Superior temporal gyrus (tissue), 1 donor: ENCODE measurements around the gene RAE1.
A peak's percentile ranks its signal among the peaks of the same experiment; 100 is the strongest.

ENCODE experiments used
- DNase-seq: peaks from one replicate; pipeline ENCODE4 v3.0.0-alpha.2; 2016; ENCODE audit errors: extremely low spot score

Gene RAE1

DNA sequence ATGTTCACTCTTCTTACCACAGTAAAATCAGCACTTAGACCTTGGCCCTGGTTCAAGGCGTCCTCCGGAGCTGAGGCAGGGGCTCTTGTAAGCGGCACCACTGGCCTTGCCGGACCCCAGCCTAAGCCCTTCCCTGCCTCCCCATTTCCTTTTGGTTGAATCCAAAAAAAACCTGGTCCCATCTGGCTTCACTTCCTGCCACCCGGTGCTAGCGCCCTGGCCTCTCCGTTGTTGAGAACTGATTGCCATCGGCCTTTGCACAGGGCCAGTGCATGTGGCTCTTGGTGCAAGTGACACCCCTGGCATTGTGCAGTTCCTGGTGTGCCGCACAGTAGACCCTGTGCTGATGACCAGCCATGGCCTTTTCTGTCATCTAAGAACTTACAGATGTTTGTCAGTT, 21.1 kb downstream of the RAE1 start:
- DNase-seq: no peak

DNA sequence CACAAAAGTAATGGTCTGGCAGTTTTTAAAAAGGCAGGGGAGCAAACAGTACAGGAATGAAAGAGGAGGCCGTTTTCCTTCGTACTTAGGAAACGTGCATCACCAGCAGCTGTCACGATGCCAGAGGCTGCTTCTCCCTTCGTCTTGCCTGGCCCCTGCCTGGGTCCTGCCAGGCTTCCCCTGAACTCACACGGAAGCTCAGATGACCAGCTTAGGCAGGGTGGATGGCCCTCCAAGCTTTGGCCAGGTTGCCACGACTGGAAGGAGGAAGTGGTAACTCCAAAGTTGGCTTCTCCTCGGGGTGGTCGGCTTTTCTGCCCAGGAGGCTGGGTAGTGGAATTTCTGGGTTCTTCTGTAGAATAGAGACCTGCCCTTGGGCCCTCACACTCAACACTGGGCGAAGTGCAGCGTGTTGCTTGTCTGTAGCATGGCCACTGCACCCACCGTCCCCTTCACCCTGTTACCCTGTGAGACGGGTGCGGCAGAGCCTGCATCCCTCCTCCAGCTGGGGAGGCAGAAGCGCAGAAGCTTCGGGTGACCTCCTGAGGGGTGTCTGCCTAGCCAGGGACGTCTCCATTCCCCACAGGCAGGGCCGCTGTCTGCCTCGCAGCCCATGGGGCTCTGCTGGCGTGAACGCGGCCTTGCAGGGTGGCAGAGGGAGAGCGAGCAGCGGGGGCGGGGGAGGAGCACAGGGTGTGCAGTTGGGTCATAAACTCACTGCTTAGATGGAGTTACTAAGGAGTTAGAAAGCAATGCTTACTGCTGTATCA, 21.7 kb downstream of the RAE1 start:
- DNase-seq: no peak

DNA sequence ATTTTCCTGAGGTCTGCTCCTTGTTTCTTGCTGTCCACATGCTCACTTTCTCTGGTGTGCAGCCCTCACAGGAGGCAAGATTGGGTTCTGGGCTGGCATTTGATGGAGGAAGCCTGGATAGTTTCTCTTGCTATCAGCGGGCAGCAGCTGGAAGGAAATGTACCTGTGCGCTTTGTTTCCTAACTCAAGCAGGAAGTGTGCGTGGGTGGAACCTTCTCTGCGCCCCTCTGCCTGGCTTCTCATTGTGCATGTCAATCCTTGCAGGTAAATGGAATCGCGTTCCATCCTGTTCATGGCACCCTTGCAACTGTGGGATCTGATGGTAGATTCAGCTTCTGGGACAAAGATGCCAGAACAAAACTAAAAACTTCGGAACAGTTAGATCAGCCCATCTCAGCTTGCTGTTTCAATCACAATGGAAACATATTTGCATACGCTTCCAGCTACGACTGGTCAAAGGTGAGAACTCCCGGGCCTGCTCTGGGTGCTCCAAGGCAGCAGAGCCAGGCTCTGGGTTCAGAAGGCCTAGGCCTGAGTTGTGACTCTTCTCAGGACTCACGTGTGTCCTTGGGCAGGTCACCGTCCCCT, 23.4 kb downstream of the RAE1 start:
- DNase-seq: no peak

- no peak for DNase-seq
These were observed 24.0 kb downstream of the RAE1 start for GRCh38 chr20:57374931-57375651.

DNA sequence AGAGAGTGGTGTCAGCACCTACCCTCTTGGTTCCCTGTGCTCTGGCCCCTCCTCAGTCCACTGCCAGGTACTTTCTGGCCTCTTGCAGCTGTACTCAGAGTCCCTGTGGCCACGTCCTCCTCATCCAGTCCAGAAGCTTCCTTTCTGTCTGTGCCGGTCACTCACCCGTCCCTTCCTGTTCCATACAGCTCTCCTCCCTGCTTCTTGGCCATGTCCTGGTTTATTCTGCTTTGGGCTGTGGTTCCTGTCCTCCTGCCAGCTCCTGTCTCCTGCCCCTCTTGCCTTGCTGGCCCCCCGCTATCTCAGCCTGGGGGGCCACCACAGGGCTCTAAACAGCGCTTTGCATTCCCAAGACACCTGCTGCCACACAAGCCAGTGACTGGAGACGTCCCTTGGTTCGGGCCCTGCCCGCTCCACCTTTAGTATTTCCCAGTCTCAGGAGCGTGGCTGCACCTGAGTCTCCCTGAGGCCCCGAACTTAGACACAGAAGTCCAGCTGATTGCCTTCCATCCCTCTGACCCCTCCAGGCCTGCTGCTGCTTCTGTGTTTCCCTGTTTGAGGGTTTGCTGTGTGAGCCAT, 24.7 kb downstream of the RAE1 start:
- no peak for DNase-seq

- DNase-seq: no peak
These were observed 26.3 kb downstream of the RAE1 start for GRCh38 chr20:57377350-57377749.

DNA sequence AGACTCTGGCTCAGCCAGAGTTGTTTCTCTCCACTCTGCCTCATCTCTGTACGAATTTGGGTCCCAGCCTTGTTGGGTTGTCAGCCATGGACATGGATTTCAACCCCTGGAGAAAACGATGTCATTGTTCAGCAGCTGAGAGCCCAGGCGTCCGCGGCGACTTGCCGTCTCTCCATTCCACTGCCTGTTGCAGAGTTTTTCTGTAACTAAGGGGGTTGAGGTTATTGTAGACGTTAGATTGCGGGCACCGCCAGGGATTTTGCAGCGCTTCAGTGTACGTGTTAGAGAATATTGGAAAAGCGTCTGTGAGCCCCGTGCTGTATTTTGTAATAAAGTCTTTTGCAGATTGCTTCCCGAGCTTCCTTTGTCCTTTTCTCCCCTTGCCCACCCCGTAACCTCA, 27.1 kb downstream of the RAE1 start:
- no peak for DNase-seq

DNA sequence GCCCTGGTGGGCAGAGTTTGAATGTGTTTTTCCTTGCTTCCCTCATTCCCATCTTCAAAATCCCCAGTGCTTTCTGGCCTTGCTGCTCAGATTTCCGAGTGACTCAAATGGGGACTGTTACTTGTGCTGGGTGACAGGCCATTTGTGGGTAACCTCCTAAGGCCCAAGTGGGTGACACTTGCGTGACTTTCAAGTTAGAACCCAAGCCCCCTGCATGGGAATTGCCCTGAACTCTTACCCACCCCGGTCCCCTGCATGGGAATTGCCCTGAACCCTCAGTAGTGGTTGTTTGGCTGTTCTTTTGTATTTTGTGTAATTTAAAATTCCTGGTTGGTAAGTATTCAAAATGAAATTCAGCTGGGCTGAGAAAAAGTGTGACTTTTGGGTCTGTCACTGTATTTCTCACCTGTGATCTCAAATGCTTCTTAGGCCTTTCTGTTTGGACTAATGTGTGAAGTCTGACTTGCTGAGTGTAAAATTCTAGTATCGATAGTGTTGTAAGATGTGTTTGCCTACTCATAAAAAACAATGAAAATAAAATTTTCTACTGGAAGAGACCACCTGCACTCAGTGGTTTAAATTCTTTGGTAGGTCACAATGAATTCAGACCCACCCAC, 27.7 kb downstream of the RAE1 start:
- DNase-seq: no peak

DNA sequence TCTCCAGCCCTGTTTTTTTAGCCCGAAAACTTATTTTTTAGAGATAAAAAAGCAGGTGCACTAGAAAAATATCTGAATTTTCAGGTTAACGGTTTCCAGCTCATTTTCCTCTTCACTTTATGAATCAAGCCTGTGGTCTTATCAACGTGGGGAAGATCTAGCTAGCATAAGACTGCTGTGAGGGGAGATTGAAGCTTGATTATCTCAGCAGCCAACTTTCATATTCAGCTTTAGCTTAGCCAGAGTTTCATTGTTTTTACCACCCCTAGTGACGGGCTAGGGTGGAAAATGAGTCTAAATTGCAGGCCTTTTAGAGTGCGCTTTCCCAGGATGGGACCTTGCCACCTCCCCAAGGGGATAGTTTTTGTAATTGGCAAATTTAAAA, 28.2 kb downstream of the RAE1 start:
- DNase-seq: no peak

DNA sequence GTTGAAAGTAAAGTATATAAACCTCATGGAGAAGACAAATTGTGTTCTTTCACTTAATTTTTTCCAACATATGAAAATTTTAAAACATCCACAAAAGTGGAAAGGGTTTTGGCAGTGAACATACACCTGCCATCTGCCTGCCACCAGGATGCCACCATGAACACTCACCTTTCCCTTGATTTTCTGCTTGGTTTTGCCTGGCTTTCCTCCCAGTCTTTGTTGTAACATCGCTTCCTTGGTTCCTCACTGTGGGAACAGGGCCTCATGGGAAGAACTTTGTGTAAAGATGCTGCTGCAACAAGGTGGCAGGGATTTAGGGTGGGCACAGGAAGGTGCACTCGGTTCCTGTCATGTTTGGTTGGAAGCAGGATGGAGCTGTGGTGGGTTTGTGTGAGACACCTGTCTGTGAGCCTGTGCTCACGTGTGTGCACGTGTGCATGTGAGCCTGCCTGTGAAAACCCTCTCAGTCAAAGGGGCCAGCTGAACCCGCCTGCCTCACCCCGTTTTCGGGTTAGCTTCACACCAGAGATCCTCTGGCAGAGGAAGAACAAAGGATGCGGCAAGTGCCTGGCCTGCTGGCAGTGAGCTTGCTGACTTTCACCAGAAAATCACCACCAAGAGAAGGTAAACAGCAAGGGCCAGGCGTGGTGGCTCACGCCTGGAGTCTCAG, 29.2 kb downstream of the RAE1 start:
- DNase-seq: no peak

- DNase-seq: peak; percentile 96
These were observed 30.8 kb downstream of the RAE1 start for GRCh38 chr20:57381596-57382503.

- no peak for DNase-seq
These were observed 31.5 kb downstream of the RAE1 start for GRCh38 chr20:57382516-57382915.

GRCh38 chr20:57383447-57384347, 32.6 kb downstream of the RAE1 start:
- DNase-seq: no peak

DNA sequence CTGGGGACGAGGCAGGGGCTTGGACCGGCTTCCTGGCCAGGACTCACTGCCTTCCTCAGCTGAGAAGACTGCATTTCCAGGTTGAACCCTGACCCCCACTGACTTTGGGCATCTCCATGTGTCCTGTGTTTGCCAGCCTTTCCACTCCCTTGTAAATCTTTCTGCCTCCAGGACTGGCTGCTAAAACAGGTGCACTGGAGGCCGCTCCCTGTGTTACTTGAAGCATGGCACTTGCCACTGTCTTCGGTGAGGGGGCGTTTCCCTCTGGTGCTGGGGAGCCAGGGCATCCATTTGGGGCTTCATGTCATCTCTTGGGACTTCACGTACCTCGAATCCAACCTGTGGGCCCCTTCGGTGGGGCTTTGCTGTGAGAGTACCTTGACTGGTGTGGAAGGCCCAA, 33.4 kb downstream of the RAE1 start:
- no peak for DNase-seq

- no peak for DNase-seq
These were observed 34.1 kb downstream of the RAE1 start for GRCh38 chr20:57384953-57385761.

DNA sequence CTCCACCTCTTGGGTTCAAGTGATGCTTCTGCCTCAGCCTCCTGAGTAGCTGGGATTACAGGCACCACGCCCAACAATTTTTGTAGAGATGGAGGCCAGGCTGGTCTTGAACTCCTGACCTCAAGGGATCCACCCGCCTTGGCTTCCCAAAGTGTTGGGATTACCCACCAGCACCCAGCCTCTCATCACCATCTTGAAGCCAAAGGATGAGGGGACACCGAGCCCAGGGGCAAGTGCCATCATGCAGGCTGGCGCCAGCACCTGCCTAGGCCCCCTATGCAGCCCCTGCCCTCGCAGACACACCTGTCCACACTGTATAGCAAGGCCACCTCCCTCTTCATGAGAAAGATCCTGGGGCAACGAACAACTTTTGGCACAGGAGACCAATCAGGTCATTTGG, 34.9 kb downstream of the RAE1 start:
- DNase-seq: no peak

DNA sequence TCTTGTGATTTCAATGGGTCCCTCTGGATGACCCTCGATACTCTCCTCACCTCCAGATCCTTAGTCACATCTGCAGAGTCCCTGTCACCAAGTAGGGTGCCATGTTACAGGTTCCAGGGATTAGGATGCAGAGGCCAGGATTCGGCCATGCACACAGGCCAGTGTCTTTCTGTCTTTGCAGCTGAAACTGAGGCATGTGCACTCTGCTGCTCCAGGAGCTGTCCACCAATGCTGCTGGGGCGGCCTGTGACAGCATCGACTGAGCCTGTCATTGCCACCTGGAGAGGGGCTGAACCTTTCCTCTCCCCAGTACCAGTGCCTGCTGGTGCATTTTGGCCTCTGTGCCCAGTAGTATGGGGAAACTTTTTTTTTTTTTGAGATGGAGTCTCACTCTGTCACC, 35.7 kb downstream of the RAE1 start:
- DNase-seq: no peak

GRCh38 chr20:57387463-57387862, 36.4 kb downstream of the RAE1 start:
- DNase-seq: no peak

DNA sequence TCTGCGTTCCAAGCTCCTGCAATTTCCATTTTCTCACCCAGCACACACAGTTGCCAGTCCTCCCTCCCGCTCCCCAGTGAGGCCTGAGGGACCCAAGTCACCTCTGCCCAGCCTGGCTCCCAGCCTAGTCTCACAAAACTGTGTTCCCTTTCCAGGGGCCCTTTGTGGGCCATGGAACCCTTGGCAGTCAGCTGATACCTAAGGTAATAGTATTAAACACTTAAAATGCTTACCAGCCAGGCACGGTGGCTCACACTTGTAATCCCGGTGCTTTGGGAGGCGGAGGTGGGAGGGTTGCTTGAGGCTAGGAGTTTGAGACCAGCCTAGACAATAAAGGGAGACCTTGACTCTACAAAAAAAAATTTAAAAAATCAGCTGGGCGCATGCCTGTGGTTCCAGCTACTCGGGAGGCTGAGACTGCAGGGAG, 36.9 kb downstream of the RAE1 start:
- DNase-seq: no peak
